GM12878 (cell line): Measurements from ENCODE around the gene DAAM1. TPM values are rescaled to one million over a fixed set of nuclear protein-coding genes. Genes with fewer than 3 reads are reported as not detected.

ENCODE experiments used
- ATAC-seq: fragments of 200-7000 bp; cut with Tn5 transposase; 3 replicates; pipeline ENCODE4 v1.9.1; 2020; ENCODE audit warnings: mild to moderate bottlenecking, moderate library complexity
- BruUV-seq: library from RNA; stranded (reverse); fragments of 400-500 nt; replicated peaks from 2 replicates; lab custom pipeline; 2021; lab: Mats Ljungman, UMichigan
- CTCF ChIA-PET: fragments of 300-600 bp; sonication (Branson Sonifier 250); formaldehyde crosslinking; extraction: SDS; loops from one replicate; lab custom pipeline; 2021; ENCODE audit warnings: inconsistent platforms; lab: Yijun Ruan, JAX
- POLR2A ChIA-PET: fragments of 350-600 bp; formaldehyde crosslinking; extraction: SDS; loops from one replicate; lab custom pipeline; 2021; ENCODE audit warnings: inconsistent platforms; lab: Charles Lee
- RAD21 ChIA-PET: fragments of 300-600 bp; sonication (Branson Sonifier 250); formaldehyde crosslinking; loops from one replicate; lab custom pipeline; 2023; ENCODE audit warnings: antibody characterized with exemption; ENCODE audit not compliant: unreplicated experiment; lab: Charles Lee
- SMC1A ChIA-PET: fragments of 300-600 bp; sonication (Branson Sonifier 250); formaldehyde crosslinking; loops from one replicate; lab custom pipeline; 2023; ENCODE audit not compliant: unreplicated experiment, uncharacterized antibody; lab: Charles Lee
- DNase-seq: peaks from one replicate; pipeline ENCODE4 v3.0.0-alpha.2; 2011; ENCODE audit warnings: low read depth, low spot score
- FAIRE-seq: peaks from 3 replicates; lab custom pipeline; 2011; peaks lifted over from hg19 to GRCh38; lab: Jason Lieb, UNC
- H2AFZ ChIP-seq: 2 replicates; pipeline ENCODE4 v1.6.0; 2011; ENCODE audit warnings: low read depth, low read length, control low read depth; ENCODE audit not compliant: control insufficient read depth
- H3K27ac ChIP-seq: 2 replicates; pipeline ENCODE4 v1.5.1; 2011; ENCODE audit warnings: control low read depth; ENCODE audit not compliant: control insufficient read depth, insufficient read depth
- H3K27me3 ChIP-seq, 2 experiments: replicated peaks in 1 of 2; 2 replicates each; pipeline versions ENCODE4 v1.6.0 to v1.6.1; 2011; ENCODE audit warnings: low read length in 1 of 2; ENCODE audit not compliant: control insufficient read depth in 2 of 2, insufficient read depth in 2 of 2
- H3K36me3 ChIP-seq, 2 experiments: 2 replicates each; pipeline ENCODE4 v1.5.1; 2011; ENCODE audit warnings: low read length in 1 of 2; ENCODE audit not compliant: control insufficient read depth in 2 of 2, insufficient read depth in 2 of 2
- H3K4me1 ChIP-seq: 2 replicates; pipeline ENCODE4 v1.6.1; 2011; ENCODE audit warnings: mild to moderate bottlenecking, low read length, moderate library complexity, mixed read lengths; ENCODE audit not compliant: control insufficient read depth, insufficient read depth
- H3K4me2 ChIP-seq: 2 replicates; pipeline ENCODE4 v1.6.0; 2011; ENCODE audit warnings: control low read depth; ENCODE audit not compliant: control insufficient read depth, insufficient read depth
- H3K4me3 ChIP-seq: fragments of 200-600 bp; sonication (generic); 2 replicates; pipeline ENCODE4 v1.5.1; 2016
- H3K79me2 ChIP-seq: 2 replicates; pipeline ENCODE4 v1.6.0; 2011; ENCODE audit warnings: low read length; ENCODE audit not compliant: control insufficient read depth, insufficient read depth
- H3K9ac ChIP-seq: 2 replicates; pipeline ENCODE4 v1.8.0; 2011; ENCODE audit warnings: low read length, control low read depth, mixed read lengths; ENCODE audit not compliant: control insufficient read depth, insufficient read depth
- H3K9me3 ChIP-seq: replicated peaks from 3 replicates; pipeline ENCODE4 v1.5.1; 2011; ENCODE audit warnings: mild to moderate bottlenecking, low read length; ENCODE audit not compliant: control insufficient read depth, insufficient read depth
- H4K20me1 ChIP-seq: 2 replicates; pipeline ENCODE4 v1.6.0; 2011; ENCODE audit not compliant: control insufficient read depth, insufficient read depth
- ATF3 ChIP-seq: IDR thresholded peaks from 2 replicates; pipeline ENCODE4 v1.6.1; 2011; ENCODE audit warnings: low read depth, mild to moderate bottlenecking, low read length, moderate library complexity, borderline replicate concordance; ENCODE audit errors: extremely low read depth
- CHD2 ChIP-seq: IDR thresholded peaks from 2 replicates; pipeline ENCODE4 v1.6.1; 2011; ENCODE audit warnings: low read depth, low read length, improper control_type of control experiment, borderline replicate concordance
- DPF2 ChIP-seq: fragments of 450-650 bp; IDR thresholded peaks from 2 replicates; pipeline ENCODE4 v1.6.1; 2017; ENCODE audit warnings: mild to moderate bottlenecking
- EED ChIP-seq: sonication (generic); IDR thresholded peaks from 2 replicates; pipeline ENCODE4 v1.6.1; 2016; ENCODE audit warnings: antibody characterized with exemption, low read depth
- EP300 ChIP-seq, 2 experiments: fragments of 150-350 bp in 1 of 2; IDR thresholded peaks; 2 replicates each; pipeline ENCODE4 v1.6.1; 2011 to 2012; ENCODE audit warnings: low read depth in 2 of 2, low read length in 2 of 2, borderline replicate concordance in 1 of 2, improper control_type of control experiment in 1 of 2, inconsistent platforms in 1 of 2; ENCODE audit not compliant: control insufficient read depth in 1 of 2
- GABPA ChIP-seq: IDR thresholded peaks from 2 replicates; pipeline ENCODE4 v1.6.1; 2014; ENCODE audit warnings: antibody characterized with exemption, low read depth, mild to moderate bottlenecking, inconsistent platforms
- MTA3 ChIP-seq: IDR thresholded peaks from 2 replicates; pipeline ENCODE4 v1.6.1; 2012; ENCODE audit warnings: low read length, inconsistent platforms, borderline replicate concordance
- PML ChIP-seq: IDR thresholded peaks from 2 replicates; pipeline ENCODE4 v1.6.1; 2012; ENCODE audit warnings: low read length, inconsistent platforms
- RAD51 ChIP-seq: fragments of 450-650 bp; IDR thresholded peaks from 2 replicates; pipeline ENCODE4 v1.6.1; 2016; ENCODE audit warnings: moderate library complexity, mild to moderate bottlenecking, inconsistent platforms
- SPI1 ChIP-seq: IDR thresholded peaks from 2 replicates; pipeline ENCODE4 v1.6.1; 2011; ENCODE audit warnings: low read depth, mild to moderate bottlenecking, low read length, moderate library complexity, borderline replicate concordance; ENCODE audit not compliant: insufficient read depth
- TARDBP ChIP-seq: IDR thresholded peaks from 2 replicates; pipeline ENCODE4 v1.6.1; 2016; ENCODE audit warnings: borderline replicate concordance
- ZNF24 ChIP-seq: fragments of 450-650 bp; IDR thresholded peaks from 2 replicates; pipeline ENCODE4 v1.6.1; 2017; ENCODE audit warnings: antibody characterized with exemption, mild to moderate bottlenecking
- ZNF384 ChIP-seq: IDR thresholded peaks from 2 replicates; pipeline ENCODE4 v1.6.1; 2012; ENCODE audit warnings: low read depth, mild to moderate bottlenecking, low read length, improper control_type of control experiment, borderline replicate concordance
- WGBS: methylation state at CpG from one replicate; pipeline ENCODE4 v1.1.6; 2016; ENCODE audit warnings: low lambda C conversion rate; ENCODE audit not compliant: insufficient replicate concordance, insufficient coverage; ENCODE audit errors: missing lambda C conversion rate; 5-methylcytosine and 5-hydroxymethylcytosine counted together
- in situ Hi-C: fragments of 300-500 bp; cut with MboI; formaldehyde crosslinking; loops from 9 replicates; pipeline ENCODE4 v1.14.3; 2018; ENCODE audit warnings: mixed read lengths
- intact Hi-C: fragments of 100-400 bp; cut with micrococcal nuclease; formaldehyde crosslinking; loops from one replicate; pipeline ENCODE4 v1.14.2; 2022; ENCODE audit not compliant: unreplicated experiment
- polyA plus RNA-seq, 11 experiments: library from polyadenylated mRNA; depleted of rRNA in 4 of 11; unstranded in 6 of 11; stranded (reverse) in 5 of 11; fragments of >200 nt; fragmentation: Nextera tagmentation in 4 of 11; fragmentation: Illumina TruSeq in 1 of 11; extraction: Ambion mirVana in 4 of 11; extraction: Trizol in 1 of 11; gene quantifications; 1 replicate in 1 of 11; 2 replicates in 10 of 11; pipeline versions ENCODE4 v1.2.1 to v1.2.3, GENCODE V29; 2011 to 2016; ENCODE audit warnings: inconsistent platforms in 2 of 11, missing spikeins in 2 of 11, low read depth in 1 of 11
- total RNA-seq, 4 experiments: library from RNA; depleted of rRNA in 3 of 4; stranded (reverse); fragments of >200 nt in 3 of 4; fragmentation: Illumina TruSeq in 1 of 4; extraction: Trizol in 1 of 4; gene quantifications; 2 replicates each; pipeline versions ENCODE4 v1.2.1 to v1.2.3, GENCODE V29; 2013 to 2021
- TF ChIP-seq, protein P1 (sequence below): fragments of 450-650 bp; IDR thresholded peaks from 2 replicates; pipeline ENCODE4 v1.6.1; 2018; ENCODE audit warnings: mild to moderate bottlenecking, low read depth, moderate library complexity; ENCODE audit not compliant: partially characterized antibody

The DAAM1 gene
- total and polyA plus RNA-seq, 10 of the 15 experiments (the other 5 are each of a cell fraction or from before 2014, with no cell fraction given), result 13.8 to 32.4 (median 24.2) TPM

DNA sequence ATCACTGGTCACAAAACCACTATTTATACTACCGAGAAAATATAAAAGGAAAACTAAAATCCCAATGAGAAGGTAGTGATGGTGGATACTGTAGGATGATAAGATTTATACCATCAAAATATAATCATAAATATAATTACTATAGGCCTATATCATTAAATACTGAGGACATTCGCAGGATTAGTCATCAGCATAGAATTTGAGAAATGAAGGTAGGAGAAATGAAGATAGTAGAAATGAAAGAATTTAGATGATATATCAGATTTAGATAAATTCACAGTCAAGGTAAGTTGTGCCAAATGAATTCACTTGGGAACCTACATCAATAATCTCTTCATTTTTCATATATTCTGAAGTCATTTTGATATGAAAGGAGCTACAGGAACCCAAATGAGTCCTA is 82.8 kb downstream of the DAAM1 start:
- SMC1A ChIA-PET, result interaction anchor here (1.0 to 1.6 kb wide), 7 partner anchors 8 to 148 kb away, joined by 3 to 6 read pairs (median 4); no protein-coding TSS in a partner anchor

DNA sequence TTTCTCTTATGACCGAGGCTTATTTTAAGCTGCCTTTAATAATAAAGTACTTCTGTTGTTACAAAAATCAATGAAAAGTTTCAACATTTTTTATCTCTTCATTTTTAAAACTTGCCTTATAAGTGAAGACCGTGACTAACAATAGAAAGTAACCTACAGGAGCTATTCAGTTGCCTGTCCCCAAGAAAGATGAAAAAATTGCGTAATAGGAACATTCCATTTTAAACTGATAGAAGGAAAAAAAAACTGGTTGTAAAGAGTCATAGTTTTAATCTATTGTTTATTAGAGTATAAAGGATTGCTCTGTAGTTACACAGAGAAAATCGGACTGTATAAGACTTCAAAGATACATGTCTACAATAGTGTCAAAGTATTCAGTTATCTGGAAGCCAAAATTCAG is 83.3 kb downstream of the DAAM1 start:
- DNase-seq (no peak), FAIRE-seq (no peak), ATAC-seq (no peak)
- H3K4me3 ChIP-seq, result no peak overlapping the region
- no peak overlapping the region for H2AFZ ChIP-seq
- ChIA-PET SMC1A (interaction anchor here (1.0 to 1.6 kb wide), 6 partner anchors 9 to 145 kb away, joined by 3 to 6 read pairs (median 4); no protein-coding TSS in a partner anchor), POLR2A (no interaction called here), RAD21 (no interaction called here), CTCF (interaction anchor here (1.6 to 2.5 kb wide), 2 partner anchors 9 to 81 kb away, joined by 4 to 10 read pairs; no protein-coding TSS in a partner anchor)
- no peak overlapping the region for H3K27ac ChIP-seq
- intact Hi-C loops (no loop called here), in situ Hi-C loops (no loop called here)
- H3K9me3 ChIP-seq, result no peaks in the 10 kb centered on the region
- H3K36me3 ChIP-seq, result no peaks in the 10 kb centered on the region; a peak in 1 of 4 replicates
- no peaks in the 10 kb centered on the region for H3K27me3 ChIP-seq
- no peak overlapping the region for H3K9ac ChIP-seq
- BruUV-seq, result no TSS peak
- peaks cover 19% of the 10 kb centered on the region for H3K4me1 ChIP-seq
- H3K79me2 ChIP-seq, result no peaks in the 10 kb centered on the region
- no peak overlapping the region for H3K4me2 ChIP-seq
- no peaks in the 10 kb centered on the region for H4K20me1 ChIP-seq
- WGBS, result 95% methylated on average over 4 of the region's 4 CpGs
- TF ChIP-seq TARDBP (no peak), DPF2 (no peak), SPI1 (no peak), ATF3 (no peak), CHD2 (no peak), ZNF24 (no peak), EED (no peak), RAD51 (no peak)
- TF ChIP-seq, protein P1, sequence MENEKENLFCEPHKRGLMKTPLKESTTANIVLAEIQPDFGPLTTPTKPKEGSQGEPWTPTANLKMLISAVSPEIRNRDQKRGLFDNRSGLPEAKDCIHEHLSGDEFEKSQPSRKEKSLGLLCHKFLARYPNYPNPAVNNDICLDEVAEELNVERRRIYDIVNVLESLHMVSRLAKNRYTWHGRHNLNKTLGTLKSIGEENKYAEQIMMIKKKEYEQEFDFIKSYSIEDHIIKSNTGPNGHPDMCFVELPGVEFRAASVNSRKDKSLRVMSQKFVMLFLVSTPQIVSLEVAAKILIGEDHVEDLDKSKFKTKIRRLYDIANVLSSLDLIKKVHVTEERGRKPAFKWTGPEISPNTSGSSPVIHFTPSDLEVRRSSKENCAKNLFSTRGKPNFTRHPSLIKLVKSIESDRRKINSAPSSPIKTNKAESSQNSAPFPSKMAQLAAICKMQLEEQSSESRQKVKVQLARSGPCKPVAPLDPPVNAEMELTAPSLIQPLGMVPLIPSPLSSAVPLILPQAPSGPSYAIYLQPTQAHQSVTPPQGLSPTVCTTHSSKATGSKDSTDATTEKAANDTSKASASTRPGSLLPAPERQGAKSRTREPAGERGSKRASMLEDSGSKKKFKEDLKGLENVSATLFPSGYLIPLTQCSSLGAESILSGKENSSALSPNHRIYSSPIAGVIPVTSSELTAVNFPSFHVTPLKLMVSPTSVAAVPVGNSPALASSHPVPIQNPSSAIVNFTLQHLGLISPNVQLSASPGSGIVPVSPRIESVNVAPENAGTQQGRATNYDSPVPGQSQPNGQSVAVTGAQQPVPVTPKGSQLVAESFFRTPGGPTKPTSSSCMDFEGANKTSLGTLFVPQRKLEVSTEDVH, result no peak

More for the DNA sequence above, 82.8 kb downstream of the DAAM1 start:
- Histone ChIP-seq H2AFZ (no peak overlapping the region), H3K9me3 (no peaks in the 10 kb centered on the region), H3K9ac (no peak overlapping the region), H3K4me3 (no peak overlapping the region), H4K20me1 (no peaks in the 10 kb centered on the region), H3K79me2 (no peaks in the 10 kb centered on the region), H3K36me3 (peaks cover 0 to 2% of the 10 kb centered on the region in 2 experiments; a peak in 2 of 4 replicates), H3K27ac (no peak overlapping the region), H3K4me1 (peaks cover 14% of the 10 kb centered on the region), H3K27me3 (no peaks in the 10 kb centered on the region), H3K4me2 (no peak overlapping the region)
- intact Hi-C loops (no loop called here), in situ Hi-C loops (no loop called here)
- RAD21 ChIA-PET, result interaction anchor here (1.6 kb wide), 1 partner anchor 82 kb away, joined by 7 read pairs; the partner anchor contains the start of gene DAAM1
- no peak for ATAC-seq
- FAIRE-seq, result no peak
- TF ChIP-seq MTA3 (no peak), EP300 (IDR thresholded peaks at IDR 0.05; ENCODE audit: borderline replicate concordance in 1 of 2, control insufficient read depth in 1 of 2, low read depth in 2 of 2, low read length in 2 of 2) (no peak), ZNF384 (no peak), PML (no peak), GABPA (no peak)
- no peak for DNase-seq
- 98% methylated on average over 2 of the region's 2 CpGs for WGBS
- CTCF ChIA-PET, result interaction anchor here (1.6 to 2.5 kb wide), 2 partner anchors 9 to 81 kb away, joined by 4 to 10 read pairs; no protein-coding TSS in a partner anchor
- no TSS peak for BruUV-seq
- POLR2A ChIA-PET, result interaction anchor here (0.6 kb wide), 1 partner anchor 130 kb away, joined by 3 read pairs; no protein-coding TSS in a partner anchor
